Activated naive CD4-positive, alpha-beta T cell treated with anti-CD3 and anti-CD28 coated beads, Interleukin-2, amount 50 U/mL, for 16 hours (primary cell): ENCODE results near the gene PAPSS1.
"Not testable (repeated sequence)": the region's sequence is repeated elsewhere in the genome, so short reads cannot be mapped to it uniquely, and the experiment has no call there.

Experiments used
- DNase-seq: peaks from one replicate; pipeline ENCODE4 v3.0.0-alpha.2; 2020

PAPSS1 gene

DNA sequence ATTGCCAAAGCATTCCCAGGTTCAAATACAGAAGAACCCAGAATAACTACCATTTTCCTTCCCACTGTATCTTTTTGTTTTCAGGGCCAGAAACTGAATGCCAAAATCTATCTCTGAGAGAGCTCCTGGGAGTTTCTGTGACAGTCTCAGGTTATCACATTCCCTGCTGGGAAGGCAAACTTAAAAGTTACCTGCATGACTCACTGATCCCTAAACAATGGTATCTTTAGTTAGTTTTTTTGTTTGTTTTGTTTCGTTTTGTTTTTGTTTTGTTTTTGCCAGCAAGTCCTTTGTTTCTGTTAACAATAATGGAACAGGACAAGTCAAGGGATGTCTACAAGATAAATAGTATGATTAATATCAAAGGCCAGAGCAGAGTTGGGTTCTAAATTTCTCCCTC, 34.3 kb downstream of the PAPSS1 start:
- DNase-seq, result no peak

DNA sequence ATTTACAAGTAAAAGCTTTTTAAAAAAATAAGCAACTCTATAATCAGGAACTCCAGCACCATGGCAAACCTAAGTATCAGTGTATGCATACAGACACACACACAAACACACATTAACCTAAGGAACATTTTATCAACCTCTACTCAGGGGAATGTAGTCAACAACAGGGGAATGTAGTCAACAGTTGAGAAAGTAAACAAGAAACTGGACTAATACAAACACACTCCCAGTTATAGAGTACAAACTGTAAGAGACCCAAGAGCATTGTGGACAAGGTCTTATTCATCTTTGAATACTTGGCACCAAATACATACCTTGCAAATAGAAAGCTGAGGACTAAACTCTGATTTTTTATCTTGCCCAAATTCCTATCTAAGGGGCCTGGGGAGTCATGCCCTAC, 36.2 kb downstream of the PAPSS1 start:
- DNase-seq, result no peak

DNA sequence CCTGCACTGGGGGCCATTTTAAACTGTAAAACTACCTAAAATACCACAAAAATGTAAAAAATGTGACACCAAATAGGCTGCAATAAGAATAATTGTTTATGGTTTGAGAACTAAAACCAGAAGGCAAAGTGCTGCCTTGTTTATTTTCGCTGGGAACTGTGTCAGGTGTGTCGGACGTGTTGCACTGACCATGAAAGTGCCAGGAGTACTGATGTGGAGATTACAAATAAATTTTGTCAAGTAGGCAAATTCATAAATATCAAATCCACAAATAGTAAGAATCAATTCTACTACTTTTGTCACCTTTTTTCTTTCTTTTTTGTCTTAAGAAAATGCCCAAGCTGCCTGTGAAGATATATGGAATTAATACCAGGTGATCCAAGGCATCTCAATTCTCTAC, 37.7 kb downstream of the PAPSS1 start:
- DNase-seq, result no peak

DNA sequence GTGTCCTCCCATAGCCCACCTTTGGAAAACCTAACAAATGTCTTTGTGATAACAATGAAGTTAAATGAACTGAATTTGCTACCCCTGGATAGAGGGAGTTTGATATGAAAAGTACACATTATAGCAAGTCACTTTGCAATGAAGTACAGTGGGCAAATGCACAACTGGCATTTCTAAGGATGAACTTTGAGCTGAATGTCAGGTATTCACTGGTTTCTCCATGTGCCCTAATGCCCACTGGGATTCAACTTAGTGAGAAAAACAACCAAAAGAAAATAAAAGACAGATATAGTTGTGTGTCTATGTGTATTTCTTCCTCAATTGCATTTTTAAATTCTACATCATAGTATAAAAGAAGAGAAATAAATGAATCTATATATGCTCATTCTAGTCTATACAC, 51.0 kb downstream of the PAPSS1 start:
- DNase-seq, result no peak

DNA sequence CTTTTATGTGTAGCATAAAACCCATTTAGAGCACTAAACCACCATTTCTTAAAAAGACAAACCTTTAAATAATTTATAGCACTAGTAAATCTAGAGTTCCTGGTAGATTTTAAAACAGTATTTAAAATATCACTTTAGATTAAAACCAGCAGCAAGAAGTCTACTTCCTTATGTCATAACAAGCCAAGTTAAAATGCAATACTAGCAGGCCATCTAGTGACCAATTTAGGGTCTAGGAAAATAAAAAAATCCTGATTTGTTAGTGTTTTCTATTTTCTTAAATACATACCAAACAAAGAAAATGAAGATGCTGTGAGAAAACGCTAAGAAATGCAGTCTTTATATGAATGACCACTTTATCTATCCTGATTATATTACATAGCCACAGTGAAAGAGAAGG, 53.9 kb downstream of the PAPSS1 start:
- DNase-seq, result no peak

DNA sequence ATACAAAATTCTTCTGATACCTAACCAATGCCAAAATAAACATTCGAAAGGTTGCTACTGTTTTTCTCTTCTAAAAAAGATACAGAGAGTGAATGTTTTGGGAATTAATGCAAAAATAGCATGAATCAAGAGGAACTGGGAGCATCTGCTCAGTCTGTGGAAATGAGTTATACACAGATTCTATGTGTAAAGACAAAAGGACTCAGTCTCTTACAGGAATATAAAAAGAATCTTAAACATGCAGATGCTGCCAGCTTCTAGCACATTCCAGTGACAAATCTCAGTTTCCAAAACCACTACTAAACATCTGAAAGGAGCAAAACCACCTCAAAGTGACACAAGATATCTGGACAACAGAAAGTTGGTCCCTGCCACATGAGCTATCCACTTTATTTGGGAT, 55.0 kb downstream of the PAPSS1 start:
- no peak for DNase-seq

DNA sequence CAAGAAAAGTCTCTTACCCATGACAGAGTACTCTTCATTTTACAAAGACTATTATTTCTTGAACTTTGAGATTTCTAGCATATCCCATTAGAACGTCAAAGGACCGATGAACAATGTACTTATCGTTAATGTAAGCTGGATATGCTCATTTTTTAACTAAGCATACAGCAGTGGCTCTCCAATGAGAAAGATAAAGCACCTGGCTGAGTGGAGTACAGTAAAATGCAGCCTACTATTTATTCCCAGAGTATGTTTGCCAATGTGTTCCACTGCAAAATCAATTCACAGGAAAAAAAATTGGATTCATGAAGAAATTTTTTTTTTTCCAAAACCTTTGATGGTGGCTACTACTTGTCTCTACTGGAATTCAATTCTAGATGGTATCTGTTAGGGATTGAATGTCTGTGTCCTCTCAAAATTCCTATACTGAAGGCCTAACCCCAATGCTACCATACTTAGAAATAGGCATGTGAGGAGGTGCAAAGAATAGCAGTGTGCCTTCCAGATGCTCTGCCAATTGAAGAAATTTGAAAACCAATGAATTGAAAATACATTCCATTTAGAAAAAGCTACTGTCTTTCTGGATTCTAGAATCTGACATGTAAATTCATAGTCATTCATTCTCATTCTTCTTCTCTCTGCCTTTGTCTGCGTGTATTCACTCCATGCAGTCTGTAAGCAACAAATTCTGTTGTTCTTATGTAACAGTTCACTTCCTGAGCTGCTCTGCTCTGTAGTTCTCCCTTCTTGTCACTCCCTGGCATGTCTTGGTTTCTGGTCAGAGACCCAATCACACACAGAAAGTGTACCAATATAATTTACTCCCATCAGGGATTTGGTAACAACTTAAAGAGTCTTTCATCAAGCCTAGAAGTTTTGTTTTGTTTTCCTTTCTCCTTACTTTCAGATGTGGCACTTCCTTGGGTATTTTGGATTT, 61.4 kb downstream of the PAPSS1 start:
- DNase-seq, result no peak

DNA sequence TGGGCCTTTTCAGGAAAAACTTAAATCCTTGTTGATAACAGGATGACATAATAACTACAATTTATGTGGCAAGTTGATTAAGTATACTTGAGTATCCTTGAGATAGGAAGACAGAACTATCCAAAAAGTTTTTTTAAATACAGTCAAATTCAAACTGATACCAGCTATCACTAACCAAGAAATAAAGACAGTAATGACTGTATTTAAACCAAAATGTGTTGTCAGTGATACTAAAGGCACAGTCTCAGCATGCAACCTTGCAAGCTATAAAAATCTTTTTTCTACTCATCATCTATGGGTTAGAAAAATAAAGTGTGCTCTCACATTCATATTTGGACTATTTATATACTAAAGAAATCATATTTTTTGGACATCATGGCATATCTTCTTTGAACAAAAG, 64.7 kb downstream of the PAPSS1 start:
- DNase-seq, result no peak

DNA sequence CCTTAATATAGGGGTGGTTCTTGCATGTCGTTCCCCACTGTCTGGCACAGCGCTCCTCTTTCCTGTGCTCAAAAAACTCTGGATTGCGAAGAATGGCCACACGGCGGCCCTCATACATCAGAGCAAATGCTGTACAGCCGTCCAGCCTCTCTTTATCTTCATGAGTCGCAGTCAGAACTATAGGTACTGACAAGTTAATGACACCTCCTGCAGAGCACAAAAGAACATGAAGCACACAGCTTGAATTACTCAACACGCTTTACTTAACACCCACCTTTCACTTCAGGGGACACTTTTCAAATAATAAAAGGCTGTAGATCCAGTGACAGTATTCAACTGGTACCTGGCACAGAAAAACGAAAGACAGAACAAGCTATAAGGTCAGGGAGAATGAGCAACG, 65.3 kb downstream of the PAPSS1 start:
- DNase-seq, result no peak

DNA sequence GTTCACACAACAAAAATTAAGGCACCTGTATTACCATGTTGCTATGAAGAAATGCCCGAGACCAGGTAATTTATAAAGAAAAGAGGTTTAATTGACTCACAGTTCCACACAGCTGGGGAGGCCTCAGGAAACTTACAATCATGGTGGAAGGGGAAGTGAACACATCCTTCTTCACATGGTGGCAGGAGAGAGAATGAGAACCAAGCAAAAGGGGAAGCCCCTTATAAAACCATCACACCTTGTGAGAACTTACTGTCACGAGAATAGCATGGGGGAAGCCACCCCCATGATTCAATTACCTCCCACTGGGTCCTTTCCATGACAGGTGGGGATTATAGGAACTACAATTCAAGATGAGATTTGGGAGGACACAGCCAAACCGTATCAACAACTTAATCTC, 68.6 kb downstream of the PAPSS1 start:
- not testable (repeated sequence) for DNase-seq

DNA sequence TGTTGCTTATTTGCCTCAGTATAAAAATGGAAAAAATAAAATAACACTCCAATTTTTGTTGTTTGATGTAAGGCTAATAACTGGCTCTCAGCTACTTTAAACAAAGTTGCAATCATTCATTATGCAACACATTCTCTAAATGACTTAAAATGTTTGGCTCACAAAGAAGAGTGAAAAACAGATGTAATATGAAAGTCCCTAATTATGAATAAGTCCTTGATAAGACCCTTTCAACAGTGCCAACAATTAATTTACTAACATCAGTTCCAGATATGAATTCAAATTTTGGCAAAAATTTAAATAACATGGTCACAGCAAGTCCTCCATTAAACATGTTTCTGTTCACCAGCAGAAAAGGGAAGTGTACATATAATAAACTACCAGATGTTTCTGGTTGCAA, 69.8 kb downstream of the PAPSS1 start:
- DNase-seq, result no peak

DNA sequence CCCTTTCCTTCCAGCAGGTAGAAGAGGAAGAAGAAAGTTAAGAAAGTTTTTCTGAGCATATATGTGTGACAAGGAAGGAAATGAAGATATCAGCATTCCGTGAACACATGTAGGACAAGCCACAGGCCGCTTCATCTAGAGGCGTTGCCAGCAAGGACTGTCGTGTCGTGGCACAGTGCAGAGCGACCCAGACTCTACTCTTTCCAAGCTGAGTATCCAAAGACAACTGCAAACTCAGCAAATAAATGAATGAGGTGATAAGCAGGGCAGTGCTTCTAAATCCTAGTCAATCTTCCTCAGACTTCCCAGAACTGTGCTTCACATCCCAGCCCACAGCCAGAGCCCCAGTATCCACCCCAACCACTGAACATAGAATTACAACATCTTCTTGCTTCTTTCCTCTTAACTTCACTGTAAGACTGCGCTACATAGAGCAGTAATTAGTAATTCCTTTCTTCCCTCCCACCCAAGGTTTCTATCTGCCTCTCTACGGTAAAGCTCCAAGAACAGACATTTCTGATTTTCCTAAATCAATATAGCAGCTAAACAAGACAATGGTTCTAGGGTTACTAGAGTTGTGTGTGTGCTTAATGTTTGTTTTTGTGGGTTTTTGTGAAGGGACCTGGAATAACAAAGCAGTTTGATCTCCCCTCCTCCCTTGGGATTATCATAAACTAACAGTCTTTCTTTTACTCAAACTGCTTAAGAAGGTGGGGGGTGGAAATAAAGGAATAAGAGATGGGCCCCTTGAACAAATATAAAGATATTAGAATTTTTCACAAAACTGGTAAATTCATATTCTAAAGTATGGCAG, 71.6 kb downstream of the PAPSS1 start:
- no peak for DNase-seq

DNA sequence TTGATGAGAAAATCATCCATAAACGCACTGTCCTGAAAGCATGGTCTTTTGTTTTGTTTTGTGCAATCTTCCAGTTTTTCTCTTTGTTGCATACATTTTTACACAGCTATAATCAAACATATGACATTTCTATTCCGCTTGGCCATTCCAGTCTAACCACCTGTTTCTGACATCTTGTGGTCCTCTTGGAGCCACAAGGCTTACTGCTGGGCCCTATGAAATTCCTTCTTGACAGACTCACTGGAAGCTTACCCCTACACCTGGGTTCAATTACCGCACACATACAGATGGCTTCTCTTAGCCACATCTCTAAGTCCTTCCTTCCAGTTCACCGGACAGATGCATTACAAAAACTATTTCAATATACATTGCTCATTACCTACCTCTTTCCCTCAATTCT, 72.4 kb downstream of the PAPSS1 start:
- DNase-seq, result no peak

DNA sequence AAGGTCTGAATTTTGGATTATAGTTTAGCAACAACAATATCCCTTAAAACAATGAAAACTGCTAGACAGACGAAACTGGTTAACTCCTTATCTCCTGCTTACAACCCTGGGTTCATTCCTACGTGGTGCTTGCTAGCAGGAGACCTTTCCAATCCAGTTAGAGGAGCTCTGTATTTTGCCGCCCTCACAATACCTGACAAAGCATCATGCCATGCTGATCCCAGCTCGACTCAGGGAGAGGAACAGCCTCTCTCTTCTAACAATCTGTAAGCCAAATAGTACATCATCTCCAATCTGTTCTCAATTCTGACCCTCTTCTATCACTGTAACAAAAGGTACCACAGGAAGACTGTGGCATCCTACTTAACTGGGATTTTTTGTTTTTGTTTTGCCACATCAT, 74.4 kb downstream of the PAPSS1 start:
- DNase-seq, result no peak

DNA sequence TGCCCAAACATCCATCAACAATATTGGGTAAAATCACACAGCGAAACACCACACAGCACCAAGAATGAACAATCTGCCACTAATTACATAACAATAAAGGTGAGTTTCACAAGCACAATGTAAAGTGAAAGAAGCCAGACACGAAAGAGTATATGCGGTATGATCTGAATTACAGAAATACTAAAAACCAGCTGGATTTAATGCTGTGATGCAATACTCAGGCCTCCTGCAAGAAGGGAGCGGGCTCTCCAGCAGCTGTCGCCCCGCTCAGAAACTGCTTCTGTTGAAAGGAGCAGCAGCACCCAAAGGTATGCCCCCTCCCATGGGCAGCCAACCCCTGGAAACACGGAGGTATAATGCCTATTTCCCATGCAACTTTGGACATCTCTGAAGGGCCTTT, 77.0 kb downstream of the PAPSS1 start:
- no peak for DNase-seq

DNA sequence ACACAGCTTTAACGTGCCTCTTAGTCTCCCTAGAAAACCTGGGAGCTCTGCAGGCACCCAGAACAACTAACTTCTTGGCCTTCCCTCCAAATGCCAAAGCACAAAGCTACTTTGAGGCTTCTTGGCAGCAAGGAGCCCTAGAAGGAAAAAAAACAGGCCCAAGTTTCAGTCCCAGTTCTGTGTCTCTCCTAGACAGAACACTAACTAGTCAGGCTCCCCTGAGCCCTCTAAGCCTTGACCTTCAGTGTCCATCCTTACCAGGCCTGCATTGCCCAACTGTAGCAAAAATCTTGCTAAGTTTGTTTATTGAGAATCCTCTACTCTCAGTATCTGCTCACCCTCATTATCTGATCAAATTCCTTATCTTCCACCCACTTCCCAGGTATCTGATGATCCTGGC, 79.2 kb downstream of the PAPSS1 start:
- DNase-seq, result no peak

DNA sequence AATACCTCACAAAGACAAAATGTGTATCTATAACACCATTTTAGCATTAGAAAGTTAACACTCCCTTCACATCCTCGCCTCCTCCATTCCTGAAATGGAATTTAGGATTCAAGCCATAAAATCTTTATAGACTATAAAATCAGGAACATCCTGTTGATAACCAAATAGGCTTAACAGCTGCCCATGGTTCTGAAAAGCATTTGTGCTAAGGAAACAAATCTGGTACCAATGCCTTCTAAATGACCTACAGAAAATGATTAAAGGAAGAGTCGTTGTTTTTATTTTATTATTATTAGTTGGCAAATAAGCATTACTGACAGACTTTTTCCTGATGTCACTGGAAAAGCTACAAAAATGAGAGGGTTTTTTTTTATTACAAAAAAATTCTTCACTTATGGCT, 79.8 kb downstream of the PAPSS1 start:
- DNase-seq, result no peak

DNA sequence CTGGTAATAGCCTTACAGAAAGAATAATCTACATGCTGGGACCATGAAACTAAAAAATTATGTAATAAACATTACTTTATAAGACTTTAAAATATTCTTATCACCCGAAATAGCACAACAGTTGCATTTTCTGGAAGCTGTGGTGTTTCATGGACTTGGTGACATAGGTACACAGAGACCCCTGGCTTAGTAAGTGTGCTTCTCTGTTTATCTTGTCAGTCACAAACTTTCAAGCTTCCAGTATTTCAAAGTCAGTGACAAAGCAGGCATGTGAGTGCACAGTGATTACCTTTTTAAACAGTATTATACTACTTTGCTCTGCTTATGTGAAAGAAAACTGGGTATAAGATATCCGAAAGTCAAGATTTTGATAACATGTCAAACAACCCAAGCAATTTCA, 84.3 kb downstream of the PAPSS1 start:
- no peak for DNase-seq

DNA sequence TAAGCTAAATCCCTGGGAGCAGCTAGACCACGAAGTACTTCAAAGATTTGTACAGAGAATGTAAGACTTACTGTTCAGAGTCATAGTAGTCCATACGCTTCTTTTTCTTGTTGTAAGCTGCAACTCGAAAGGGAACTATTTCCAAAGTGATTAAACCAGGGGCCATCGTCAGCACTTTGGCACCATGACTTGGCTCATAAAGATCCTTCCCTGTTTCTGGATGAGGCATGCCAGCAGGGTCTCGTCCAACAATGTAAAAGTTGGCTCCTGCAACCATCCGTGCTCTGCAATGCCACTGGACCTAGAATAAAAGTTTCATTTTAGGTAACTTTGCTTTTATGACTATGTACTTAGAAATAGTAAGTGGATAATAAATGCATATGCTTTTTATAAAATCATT, 88.5 kb downstream of the PAPSS1 start:
- no peak for DNase-seq

DNA sequence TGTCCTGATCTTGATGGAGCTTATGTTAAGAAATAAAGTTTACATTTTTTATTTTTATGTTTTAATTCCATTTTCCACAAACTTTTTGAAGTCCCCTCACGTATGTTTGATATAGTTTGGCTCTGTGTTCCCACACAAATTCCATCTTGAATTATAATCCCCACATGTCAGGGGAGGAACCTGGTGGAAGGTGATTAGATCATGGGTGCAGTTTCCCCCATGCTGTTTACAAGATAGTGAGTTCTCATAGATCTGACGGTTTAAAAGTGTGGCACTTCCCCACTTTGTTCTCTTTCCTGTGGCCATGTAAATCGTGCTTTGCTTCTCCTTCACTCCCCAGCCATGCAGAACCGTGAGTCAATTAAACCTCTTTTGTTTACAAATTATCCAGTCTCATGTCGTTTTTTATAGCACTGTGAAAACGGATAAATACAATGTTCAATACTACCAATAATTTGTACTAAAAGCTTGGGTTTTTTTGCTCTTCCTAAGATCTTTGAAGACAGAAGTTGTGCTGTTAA, 89.8 kb downstream of the PAPSS1 start:
- DNase-seq, result no peak

DNA sequence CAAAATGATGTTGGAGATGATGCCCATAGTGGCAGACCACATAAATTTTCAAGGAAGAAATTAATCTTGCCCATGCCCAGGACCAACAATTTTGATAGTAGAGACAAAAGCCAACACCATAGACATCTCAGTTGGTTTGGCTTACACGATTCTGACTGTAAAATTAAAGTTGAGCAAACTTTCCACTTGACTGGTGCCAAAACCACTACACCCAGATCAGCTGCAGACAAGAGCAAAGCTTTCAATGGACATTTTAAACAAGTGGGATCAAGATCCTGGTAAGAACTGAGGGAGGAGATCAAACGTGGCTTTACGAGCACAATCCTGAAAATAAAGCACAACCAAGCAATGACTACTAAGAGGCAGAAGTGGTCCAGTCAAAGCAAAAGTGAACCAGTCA, 90.7 kb downstream of the PAPSS1 start:
- no peak for DNase-seq

DNA sequence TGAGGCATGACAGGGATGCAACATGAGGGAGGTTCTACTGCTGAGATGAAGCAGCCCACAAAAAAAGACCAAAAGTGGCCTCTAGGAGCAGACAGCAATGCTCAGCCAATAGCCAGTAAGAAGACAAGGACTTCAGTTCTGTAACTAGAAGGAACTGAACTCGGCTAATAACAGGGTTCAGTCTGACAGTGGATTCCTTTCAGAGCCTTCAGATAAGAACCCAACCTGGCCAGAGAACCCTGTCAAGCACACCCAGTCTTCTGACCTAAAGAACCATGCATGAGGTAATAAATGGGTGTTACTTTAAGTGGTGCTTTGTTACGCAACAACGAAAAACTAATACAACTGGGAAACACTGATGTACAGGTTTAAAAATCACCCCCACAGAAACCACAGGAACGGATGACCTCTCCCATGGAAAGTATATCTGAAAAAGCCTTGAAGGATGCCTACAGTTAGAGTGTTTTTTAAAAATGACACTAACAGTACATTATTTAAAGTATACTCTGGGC, 94.6 kb downstream of the PAPSS1 start:
- no peak for DNase-seq

DNA sequence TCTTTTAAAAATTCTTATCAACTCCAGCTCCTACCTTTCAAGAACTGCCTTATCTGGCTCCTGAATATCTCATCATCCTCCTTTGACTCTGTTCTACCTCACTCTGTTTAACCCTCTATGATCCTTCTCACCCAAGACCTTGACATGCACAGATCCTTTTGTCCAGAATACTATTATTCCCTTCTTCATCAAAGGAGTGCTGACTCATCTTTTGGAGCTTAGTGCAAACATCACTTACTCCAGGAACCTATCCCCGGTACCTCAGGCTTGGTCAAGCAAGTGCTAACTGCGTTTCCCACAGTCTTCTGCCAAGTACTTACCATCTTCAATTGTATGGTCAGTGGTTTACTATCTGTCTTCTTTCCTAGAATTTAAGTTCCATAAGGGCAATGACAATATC, 96.0 kb downstream of the PAPSS1 start:
- DNase-seq, result no peak

DNA sequence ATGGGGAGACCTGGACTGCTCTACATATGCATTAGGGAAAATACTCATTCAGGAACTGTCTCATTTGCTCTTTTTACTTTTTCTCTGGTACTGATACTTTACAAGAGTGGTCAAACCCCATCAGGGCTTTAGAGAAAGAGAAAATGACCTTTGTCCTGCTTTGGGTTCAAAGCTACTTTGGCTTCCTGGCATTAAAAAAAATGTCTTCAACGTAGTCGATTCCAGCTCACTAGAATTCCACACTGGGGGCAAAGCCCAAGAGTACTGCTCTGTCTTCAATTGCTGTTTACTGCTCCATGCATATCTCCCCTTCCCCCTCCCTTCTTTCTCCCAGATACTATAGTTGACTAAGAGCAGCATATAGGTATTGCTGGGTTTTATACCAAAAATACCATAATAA, 98.0 kb downstream of the PAPSS1 start:
- no peak for DNase-seq
